Activated CD8-positive, alpha-beta memory T cell treated with anti-CD3 and anti-CD28 coated beads, Interleukin-2, amount 50 U/mL, for 1 hour (primary cell): ENCODE data around the gene ALK.

Source experiments
- DNase-seq: peaks from one replicate; pipeline ENCODE4 v3.0.0-alpha.2; 2020; ENCODE audit errors: extremely low read depth

The ALK gene

DNA sequence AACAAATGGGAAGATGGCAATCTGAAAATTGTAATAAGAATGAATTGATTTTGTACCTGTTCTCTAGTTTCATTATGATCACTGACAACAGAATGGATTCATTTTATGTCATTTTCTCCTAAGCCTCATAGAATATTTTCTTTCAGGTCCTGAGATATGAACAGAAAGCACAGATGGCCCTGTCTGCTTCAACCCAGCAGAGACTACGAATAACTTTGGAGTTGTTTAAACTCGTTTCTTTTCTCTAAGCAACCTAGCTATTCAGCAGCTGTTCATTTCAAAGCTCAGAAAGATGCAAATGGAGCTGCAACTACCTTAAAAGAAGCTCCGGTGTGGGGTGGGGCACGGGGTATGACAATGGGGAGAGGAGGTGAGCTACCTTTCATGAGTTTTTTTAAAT is 124.9 kb downstream of the ALK start:
- DNase-seq = no peak

DNA sequence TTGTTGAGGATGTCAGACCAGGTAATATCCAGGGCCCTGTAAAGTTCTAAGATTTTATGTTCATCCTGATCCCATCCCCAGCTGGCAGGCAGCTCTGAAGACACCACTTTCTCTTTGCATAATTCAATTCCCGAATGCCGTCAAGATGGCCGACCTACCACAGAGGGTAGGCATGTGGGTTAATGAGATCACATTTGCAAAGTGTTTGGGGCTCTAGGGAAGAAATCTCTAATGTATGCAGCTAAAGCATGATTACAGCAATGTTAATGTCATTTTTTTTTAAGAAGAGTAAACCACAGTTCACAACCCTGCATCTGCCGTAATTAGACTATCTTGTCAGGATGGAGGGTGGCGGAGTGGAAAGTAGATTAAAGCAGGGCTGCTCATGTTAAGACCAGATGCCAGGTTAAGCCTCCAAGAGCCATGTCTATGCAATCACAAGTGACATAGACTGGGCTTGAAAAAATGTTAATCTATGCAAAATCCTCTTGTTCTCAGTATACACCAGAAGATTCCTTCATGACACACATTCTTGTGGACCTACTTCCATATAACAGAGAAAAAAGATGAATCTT is 131.4 kb downstream of the ALK start:
- DNase-seq = no peak

DNA sequence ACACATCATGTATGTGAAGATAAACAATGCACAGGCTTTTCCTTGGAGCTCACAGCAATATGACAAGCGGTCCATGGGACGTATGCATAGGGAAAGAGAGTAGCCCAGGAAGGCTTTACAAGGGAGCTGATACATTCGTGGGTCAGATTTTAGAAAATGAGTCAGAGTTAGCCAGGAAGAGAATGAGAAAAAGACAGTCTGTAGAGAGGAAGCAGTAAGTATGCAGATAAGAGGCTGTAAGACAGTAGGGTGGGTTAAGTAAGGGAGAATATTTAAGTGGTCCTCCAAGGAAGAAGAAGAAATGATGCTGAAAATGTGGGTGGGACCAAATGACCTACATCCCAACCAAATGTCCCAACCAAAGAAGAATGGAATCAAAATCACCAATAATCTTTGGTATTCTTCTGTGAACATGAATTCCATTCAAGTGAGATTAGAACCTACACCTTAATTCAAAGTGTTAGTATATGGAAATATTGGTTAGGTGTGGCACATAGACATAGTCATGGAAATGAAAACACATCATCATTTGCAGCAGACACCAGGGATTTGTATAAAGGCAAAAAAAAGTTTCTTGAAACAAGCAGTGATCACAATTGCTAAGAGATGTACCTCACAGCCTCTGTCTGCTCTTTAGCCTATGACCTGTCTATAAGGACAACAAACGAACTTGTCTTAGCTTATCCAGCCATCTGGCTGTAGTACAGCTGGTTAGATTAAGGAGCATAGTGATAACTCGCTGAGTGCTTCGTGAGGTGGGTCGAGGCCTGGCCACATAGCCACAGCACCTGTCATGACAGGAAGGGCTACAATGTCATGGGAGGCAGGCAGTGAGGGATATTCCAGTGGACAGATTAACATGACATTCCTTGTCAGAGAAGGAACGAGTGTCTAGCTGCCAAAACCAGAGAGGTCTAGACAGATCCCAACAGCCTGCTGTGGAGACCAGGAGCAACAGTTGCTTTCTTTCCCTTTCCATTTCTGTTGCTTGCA is 133.6 kb downstream of the ALK start:
- no peak for DNase-seq

DNA sequence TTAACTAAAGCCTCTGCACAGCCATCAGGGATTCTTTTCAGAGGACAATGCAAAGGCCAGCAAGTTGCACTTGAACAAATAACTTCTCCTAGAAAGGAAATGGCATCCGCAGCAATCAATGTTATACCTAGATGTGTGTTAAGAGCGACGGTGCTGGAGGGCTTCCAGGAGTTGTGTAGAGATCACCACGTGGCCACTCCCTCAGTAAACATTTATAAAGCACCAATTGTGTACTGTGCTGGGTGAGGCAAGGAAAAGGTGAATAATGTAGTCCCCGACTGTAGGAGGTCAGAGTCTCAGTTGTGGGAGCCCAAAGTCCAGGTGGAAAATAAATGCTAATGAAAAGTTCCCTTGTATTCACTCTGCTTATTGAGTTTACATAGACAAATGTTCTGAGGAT is 135.0 kb downstream of the ALK start:
- DNase-seq = no peak

DNA sequence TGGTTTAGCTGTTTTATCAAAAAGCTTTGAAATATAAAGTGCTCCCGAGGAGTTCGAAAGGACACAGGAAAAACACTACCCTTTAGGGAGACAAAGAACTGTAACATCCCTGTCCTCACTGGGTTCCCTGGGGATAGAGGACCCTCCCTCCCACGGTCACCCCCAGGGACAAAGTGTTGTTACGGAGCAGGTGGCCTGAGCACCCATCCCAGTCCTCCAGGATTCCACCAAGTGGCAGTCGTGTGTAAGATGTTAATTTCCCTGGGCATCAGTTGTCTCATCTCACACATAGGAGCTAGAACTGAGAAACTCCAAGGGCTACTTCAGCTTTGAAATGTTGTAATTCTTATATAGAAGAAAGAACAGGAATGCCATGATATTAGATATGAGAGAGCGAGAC is 137.7 kb downstream of the ALK start:
- DNase-seq = no peak

DNA sequence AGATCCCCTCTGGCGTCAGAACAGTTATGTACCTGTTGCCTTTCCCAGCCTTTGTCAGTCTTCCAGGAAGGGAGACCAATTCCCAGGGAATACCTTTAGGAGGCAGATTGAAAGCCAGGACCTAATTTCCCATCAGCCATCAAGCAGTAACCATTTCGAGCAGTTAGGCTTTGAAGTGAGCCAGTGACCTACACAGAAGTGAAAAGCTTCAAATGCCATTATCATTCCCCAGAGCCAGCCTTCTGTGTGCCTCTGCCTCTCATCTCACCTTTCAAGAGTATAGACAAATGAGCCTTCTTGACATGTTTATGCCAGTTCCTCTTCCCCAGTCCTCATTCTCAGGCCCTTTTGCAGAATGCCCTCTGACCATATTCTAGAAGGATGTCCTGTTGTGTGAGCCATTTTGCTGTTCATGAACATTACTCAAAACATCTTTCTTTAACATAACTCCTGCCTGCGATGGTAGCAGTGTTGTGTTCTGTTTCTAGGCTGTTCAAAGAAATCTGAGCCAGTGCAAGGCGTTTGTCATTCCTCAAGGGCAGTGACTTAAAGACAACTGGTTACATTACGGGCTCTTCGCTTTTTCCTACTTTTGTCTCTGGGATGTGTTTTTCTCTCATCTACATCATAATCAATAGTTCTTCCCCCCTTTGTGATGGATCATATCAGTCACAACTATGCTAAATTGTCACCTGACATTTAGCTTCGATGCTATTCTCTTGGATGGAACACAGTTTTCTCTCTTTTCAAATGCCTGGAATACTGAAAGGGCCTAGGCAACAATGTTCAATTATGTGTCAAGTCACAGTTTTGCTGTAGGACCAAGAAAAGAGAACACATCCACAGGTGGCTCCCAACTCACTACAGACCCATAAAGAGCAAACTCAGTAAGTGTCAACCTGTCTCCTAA is 138.6 kb downstream of the ALK start:
- no peak for DNase-seq

DNA sequence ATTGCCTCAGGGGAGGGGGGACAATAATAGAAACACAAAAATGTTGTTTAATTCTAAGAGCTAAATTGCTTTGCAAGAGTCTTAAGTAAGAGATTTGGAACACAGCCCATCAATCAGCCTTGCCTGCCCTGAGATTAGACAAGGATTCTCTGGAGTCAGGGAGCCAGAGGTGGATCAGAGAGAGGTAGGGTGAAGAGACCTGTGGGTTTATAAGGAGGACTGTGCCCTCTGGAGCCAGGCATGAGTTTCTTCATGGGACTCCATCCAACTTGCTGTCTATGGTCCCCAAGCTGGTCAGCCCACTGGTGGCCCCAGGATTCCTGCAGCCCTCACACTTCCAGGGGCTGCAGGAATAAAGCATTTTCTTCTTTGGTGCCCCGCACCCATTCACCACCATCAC is 139.3 kb downstream of the ALK start:
- DNase-seq = no peak

DNA sequence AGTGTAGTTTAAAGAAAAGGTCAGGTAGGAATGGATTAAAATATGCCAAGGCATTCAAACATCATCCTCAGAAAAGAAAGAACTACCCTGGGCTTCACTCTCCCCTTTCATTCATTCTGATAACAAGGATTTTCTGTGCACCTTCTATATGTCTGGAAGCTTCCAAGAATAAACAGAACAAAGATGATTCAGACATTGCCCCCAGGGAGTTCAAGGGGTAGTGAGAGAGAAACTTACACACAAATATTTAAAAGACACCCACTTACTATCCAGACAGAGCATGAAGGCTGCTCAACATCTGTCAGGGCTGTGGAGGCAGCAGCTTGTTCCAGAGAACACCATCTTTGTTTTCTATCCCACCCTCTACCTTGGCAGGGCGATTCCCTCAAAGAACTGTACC is 140.5 kb downstream of the ALK start:
- DNase-seq = no peak

DNA sequence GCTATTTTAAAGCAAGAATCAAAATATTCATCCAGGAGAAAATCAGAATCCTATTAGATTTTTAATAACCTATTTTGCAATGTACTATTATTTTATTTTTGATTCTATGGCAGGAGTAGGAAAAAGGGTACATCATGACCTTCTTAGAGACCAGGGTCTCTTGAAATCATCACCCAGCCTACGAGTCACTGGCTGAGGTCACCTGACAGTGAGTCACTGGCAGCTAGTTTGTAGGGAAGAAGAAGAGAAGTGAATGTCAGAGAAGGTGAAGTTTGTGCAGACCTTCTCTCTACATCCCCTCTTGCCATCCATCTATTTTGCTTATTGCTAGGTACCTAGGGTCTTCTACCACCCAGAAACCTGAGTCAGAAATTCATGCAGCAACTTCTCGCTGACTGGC is 144.2 kb downstream of the ALK start:
- DNase-seq = no peak

DNA sequence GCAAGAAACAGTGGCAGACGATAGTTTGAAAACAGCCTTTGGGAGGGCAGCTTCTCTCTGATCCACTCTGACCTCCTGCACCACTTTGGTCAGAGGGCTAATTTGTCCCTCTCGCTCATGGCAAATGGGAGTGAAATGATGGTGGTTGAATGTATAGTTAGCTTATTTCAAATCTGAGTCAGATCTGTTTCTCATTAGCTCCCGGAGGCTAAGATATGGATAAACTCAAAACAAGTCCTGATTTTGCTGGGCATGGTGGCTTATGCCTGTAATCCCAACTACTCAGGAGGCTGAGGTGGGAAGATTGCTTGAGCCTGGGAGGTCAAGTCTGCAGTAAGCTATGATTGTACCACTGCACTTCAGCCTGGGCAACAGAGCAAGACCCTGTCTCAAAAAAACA is 145.0 kb downstream of the ALK start:
- no peak for DNase-seq

DNA sequence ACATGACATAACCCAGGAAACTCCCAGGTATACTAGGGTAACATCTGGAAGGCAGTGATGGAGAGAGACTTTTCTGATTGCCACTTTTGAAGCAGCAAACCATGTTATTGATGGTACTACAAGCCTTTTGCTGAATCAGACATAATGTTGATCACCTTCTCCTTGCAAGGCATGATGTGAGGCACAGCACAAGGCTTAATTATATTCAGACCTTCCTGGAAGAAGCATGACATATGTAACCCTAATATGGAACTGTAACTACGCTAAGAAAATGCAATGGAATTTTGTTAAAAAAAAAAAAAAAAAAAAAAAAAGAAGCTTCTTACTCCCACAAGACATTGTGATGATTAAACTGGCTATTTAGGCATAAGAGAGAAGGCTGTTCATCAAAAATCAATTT is 145.4 kb downstream of the ALK start:
- DNase-seq = no peak

DNA sequence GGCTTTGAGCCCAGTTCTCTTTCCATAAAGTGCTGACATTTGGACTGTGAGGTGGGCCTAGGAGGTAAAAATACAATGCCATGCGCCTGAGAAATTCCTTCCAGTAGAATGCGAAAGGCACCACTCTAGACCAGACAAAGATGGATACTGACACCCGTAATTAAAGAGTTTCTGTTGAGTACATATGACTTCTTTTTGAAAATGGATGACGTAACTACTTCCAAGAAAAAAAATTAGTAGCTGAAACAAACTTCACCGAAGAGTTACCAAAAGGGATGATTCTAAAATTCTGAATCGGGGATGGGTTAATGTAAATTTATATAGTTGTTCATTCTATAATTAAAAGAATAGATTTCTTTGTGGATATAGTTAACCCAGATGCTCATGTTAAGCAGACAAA is 146.8 kb downstream of the ALK start:
- DNase-seq = no peak

DNA sequence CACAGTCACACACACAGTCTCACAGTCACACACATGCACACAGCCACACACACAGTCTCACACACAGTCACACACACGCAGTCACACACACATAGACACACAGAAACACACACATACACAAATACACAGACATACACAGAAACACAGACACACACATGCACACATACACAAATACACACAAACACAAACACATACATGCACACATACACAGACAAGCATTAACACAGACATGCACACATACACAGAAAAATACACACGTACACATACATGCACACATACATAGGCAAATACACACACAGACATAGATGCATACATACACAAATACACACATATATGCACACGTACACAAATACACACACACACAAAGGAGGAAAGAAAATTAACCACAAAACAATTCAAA is 150.5 kb downstream of the ALK start:
- no peak for DNase-seq

DNA sequence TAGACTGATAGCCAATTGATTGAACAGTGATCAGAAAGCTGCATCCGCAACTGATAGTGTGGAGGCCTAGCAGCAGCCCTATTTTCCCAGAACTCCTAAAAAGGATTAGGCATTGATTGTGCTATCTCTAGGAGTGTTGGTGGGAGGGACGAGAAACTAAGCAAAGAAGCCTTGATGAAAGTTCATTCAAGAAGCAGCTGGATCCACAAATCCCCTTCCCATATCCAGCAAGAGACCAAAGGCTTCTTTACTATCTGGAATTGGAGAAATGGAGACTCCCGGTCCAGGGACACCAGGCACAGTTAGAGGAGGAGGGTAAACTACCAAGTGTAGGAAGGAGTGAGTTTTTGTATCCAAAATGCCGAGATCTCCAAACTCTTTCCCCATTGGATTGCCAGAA is 151.5 kb downstream of the ALK start:
- no peak for DNase-seq

DNA sequence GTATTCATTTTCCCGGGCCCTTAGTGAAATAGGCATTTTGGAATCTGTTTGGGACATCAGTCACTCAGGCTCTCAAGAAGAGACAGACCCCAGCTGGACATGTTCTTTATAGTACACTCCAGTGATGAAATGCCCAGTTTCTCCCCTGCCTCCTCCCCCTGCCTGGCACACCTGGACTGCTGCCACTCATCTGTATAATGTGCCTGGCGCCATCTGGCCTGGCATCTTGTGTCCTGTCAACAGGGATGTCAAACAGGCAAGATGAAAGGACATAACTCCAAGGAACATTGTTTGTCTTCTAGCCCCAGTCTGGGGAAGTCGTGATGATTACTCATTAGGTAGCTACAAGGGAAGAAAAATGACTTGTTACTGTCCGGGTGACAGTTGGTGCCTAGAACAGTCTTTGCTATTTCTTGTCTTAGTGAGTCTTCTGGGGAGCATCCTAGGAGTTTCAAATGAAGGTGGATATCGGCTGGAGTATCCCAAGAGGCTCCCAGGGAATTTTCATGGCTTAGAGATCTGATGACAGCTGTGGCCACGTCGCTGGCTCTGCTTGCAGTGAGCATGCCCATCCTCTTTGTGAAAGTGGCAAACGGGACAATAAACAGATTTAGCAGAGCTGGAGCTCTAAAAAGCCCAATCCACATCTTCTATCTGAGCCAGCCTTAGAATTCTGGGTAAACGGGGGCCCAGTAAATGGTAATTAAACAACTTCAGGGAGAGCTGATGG is 153.6 kb downstream of the ALK start:
- no peak for DNase-seq

DNA sequence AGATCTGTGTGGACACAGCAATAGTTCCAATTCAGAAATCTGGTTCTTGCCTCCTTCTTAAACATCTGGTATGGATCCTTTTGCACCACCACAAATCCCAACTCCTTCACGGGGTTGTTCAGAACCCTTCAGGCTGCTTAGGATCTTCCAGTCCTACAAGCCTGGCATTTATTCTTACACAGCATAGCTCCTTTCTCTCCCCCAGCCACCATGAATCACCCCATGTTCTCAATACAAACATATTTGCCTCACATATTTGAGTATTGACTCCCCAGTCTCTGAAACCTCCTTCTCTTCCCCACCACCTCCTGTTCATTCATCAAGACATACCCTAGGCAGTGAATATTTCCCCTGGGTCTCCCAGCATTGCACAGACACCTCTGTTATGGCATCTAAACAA is 155.2 kb downstream of the ALK start:
- no peak for DNase-seq

DNA sequence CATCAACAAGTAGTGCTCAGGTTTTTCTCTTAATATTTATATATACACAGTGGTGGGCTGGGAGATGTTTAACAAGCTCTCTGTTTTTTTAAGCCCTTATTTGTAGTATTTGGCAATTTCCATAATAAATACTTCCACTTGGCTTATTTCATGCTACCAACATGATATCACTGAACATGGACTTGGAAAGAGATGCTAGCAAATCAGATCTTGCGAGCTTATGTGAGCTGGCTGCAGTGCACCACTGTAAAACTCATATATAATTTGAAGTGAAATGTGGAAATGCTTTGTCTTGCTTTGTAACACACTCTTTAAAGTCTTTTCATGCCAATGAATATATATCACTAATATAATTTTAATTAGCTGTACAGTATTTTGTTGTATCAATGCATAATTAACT is 155.7 kb downstream of the ALK start:
- no peak for DNase-seq

DNA sequence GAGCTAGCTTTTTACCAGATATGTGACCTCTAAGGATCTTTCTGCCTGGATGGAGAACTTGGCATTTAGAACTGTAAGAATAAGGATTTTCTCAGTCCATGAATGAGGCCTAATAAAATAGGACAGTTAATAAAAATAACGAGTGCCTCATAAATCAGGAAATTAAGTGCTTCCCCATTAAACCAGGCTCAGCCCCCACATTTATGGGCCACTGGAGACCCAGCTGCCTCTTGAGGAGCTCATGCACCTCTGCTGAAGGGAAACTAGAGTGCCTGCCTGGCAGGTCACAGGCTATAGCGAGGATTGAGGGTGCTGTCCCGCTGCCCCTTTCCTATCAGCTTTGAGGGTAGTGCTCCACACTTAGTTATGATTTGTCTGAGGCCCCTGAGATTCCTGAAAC is 158.0 kb downstream of the ALK start:
- no peak for DNase-seq

DNA sequence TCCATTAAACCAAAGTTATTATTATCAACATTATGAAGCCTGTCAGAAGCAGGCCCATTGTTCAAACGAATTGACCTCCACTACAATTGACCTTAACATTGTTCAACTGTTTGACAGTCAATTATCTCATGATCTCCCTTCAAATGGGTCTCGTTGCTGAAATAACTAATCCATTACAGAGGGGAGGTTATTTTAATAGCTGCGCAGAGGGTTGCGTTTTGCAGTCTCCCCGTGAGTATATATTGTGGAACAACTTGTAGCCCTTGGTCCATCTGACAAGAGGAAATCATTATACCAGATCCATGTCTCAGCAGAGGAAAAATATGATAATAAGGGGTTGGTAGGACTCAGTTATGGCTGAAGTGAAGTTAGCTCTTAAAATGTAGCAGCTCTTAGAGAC is 159.1 kb downstream of the ALK start:
- DNase-seq = no peak

DNA sequence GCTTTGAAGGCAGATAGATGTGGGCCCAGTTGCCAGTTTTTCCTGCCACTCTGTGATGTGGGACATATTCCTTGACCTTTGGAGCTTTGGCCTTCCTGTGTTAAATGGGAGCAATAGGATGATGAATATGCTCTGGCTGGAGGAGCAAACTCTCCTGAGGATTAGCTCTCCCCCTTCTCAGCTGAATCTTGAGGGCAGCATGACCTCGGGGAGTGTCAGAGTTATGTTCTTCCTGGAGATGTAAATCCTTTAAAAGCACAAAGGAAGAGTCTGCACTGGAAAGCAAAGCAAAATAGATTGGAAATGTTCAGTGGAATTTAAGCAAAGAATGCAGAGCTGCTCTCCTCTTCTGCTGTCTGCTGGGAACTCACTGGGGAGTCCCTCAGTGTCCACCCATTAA is 160.1 kb downstream of the ALK start:
- DNase-seq = no peak

DNA sequence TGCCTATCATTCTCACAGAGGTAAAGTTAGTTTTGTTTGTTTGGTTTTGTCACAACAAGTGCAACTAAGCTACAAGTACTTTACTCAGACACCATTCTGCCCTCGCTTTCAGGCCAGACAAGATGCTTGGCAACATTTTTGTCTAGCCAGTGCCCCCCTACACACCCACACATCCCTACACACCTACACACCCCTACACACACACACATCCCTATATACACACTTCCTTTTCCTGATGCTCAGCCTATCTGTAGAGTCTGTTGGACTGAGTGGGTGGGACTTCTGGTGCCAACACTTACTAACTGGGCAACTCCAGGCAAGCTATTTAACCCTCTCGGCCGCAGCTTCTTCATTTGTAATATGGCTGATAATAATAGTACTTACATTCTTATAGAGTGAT is 161.4 kb downstream of the ALK start:
- DNase-seq = no peak

DNA sequence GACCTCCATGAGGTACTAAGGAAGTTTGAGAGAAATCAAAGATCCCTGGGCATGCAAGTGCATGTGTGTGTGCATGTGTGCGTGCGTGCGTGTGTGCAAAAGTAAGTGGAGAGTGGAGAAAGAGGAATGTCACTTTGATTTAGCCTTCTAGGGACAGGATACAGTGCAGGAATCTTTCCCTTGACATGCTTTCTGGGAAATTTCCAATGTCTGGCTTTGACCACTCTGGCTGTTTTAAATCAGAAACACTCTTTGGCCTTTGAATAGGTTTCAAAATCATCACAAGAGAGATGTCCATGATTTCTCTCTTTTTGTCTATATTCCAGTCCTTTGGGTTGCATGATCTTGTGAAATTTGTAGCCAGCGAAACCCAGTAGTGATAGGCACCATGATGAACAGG is 162.0 kb downstream of the ALK start:
- DNase-seq = no peak
